Fibroblast of pulmonary artery (primary cell): Measurements from ENCODE around the gene CDKL1.

Experiments
- DNase-seq: peaks from one replicate; pipeline ENCODE4 v3.0.0-alpha.2; 2010; ENCODE audit warnings: low read depth
- H3K4me3 ChIP-seq: replicated peaks from 2 replicates; pipeline ENCODE4 v1.5.1; 2011; ENCODE audit warnings: low read depth, mild to moderate bottlenecking, control low read depth, low read length, moderate library complexity
- CTCF ChIP-seq: IDR thresholded peaks from 2 replicates; pipeline ENCODE4 v1.5.1; 2011; ENCODE audit warnings: mild to moderate bottlenecking, control low read depth, low read length, inconsistent platforms; ENCODE audit errors: missing control alignments

The CDKL1 gene

GRCh38 chr14:50396631-50397389 lies at the start of gene CDKL1:
Gene CDKL1 (minus strand): TSS chr14:50396881. CDS start chr14:50395868, 1,013 bp downstream.
- peak within 1 kb of the TSS; percentile 75 for H3K4me3 ChIP-seq
- DNase-seq: peak; percentile 65
- TF ChIP-seq CTCF: no peak

GRCh38 chr14:50434528-50434927 lies 37.8 kb upstream of the CDKL1 start:
- no peak for TF ChIP-seq CTCF
- DNase-seq: no peak
- H3K4me3 ChIP-seq: no peak overlapping the region

- TF ChIP-seq CTCF: no peak
- no peak overlapping the region for H3K4me3 ChIP-seq
- DNase-seq: no peak
Observed at GRCh38 chr14:50432131-50432530, 35.5 kb upstream of the CDKL1 start.

GRCh38 chr14:50425816-50426215 lies 29.1 kb upstream of the CDKL1 start:
- peak; percentile 78 for DNase-seq
- H3K4me3 ChIP-seq: no peak overlapping the region
- TF ChIP-seq CTCF: no peak

GRCh38 chr14:50425105-50425504 lies 28.4 kb upstream of the CDKL1 start:
- TF ChIP-seq CTCF: no peak
- DNase-seq: no peak
- no peak overlapping the region for H3K4me3 ChIP-seq

GRCh38 chr14:50423529-50423928 lies 26.8 kb upstream of the CDKL1 start:
- no peak overlapping the region for H3K4me3 ChIP-seq
- no peak for TF ChIP-seq CTCF
- no peak for DNase-seq

GRCh38 chr14:50421499-50421898 lies 24.8 kb upstream of the CDKL1 start:
- no peak for DNase-seq
- no peak overlapping the region for H3K4me3 ChIP-seq
- TF ChIP-seq CTCF: no peak
